ENCODE data around the gene ADRB1.

The ADRB1 gene

GRCh38 chr10:114043532-114044246 lies at the start of gene ADRB1:
Gene ADRB1 (plus strand): TSS chr10:114043866. CDS start chr10:114044133, 267 bp downstream.
- no peak for TF ChIP-seq CTCF (IDR thresholded peaks at IDR 0.05; ENCODE audit: low read depth, low read length, poor library complexity, severe bottlenecking)
- no peak for TF ChIP-seq EZH2phosphoT487 (IDR thresholded peaks at IDR 0.05; ENCODE audit: borderline replicate concordance, low read length)
- H3K27ac ChIP-seq (ENCODE audit: low read depth, low read length), result no peak within 1 kb of the TSS
- H4K20me1 ChIP-seq (ENCODE audit: control insufficient read depth, insufficient read depth, low read depth, low read length), result no peaks in the 10 kb centered on the region
- H3K4me3 ChIP-seq (ENCODE audit: low read length), result no peak within 1 kb of the TSS
- H3K9me3 ChIP-seq (ENCODE audit: control insufficient read depth, insufficient read depth, low read length), result peaks cover 5% of the 10 kb centered on the region; the same call in 1 of the 2 replicates
- no peaks in the 10 kb centered on the region for H3K9me2 ChIP-seq (replicated peaks; ENCODE audit: control insufficient read depth, low read length)
- peaks cover 25% of the 10 kb centered on the region for H3K27me3 ChIP-seq (ENCODE audit: control insufficient read depth, low read length)
- H3K4me1 ChIP-seq (ENCODE audit: control insufficient read depth, low read length), result no peaks in the 10 kb centered on the region
- H3K4me2 ChIP-seq (ENCODE audit: low read length), result no peak within 1 kb of the TSS
- H3K36me3 ChIP-seq (ENCODE audit: control insufficient read depth, low read length), result no peaks in the 10 kb centered on the region
- no peaks in the 10 kb centered on the region for H3K79me2 ChIP-seq (ENCODE audit: control insufficient read depth, low read length)
- H3F3A ChIP-seq (ENCODE audit: control insufficient read depth, insufficient read depth), result no peaks in the 10 kb centered on the region

- Histone ChIP-seq H3K9me3 (ENCODE audit: control insufficient read depth, insufficient read depth, low read length) (no peaks in the 10 kb centered on the region), H3K9me2 (replicated peaks; ENCODE audit: control insufficient read depth, low read length) (no peaks in the 10 kb centered on the region), H3K36me3 (ENCODE audit: control insufficient read depth, low read length) (no peaks in the 10 kb centered on the region), H3K4me3 (ENCODE audit: low read length) (no peak overlapping the region), H3K27me3 (ENCODE audit: control insufficient read depth, low read length) (peaks cover 26% of the 10 kb centered on the region), H4K20me1 (ENCODE audit: control insufficient read depth, insufficient read depth, low read depth, low read length) (no peaks in the 10 kb centered on the region), H3K27ac (ENCODE audit: low read depth, low read length) (no peak overlapping the region), H3F3A (ENCODE audit: control insufficient read depth, insufficient read depth) (no peaks in the 10 kb centered on the region), H3K4me1 (ENCODE audit: control insufficient read depth, low read length) (peaks cover 6% of the 10 kb centered on the region), H3K4me2 (ENCODE audit: low read length) (no peak overlapping the region), H3K79me2 (ENCODE audit: control insufficient read depth, low read length) (no peaks in the 10 kb centered on the region)
- TF ChIP-seq CTCF (IDR thresholded peaks at IDR 0.05; ENCODE audit: low read depth, low read length, poor library complexity, severe bottlenecking) (no peak), EZH2phosphoT487 (IDR thresholded peaks at IDR 0.05; ENCODE audit: borderline replicate concordance, low read length) (no peak)
Measured at GRCh38 chr10:113995201-113995600, 48.5 kb upstream of the ADRB1 start.

GRCh38 chr10:113997428-113997827 lies 46.2 kb upstream of the ADRB1 start:
- Histone ChIP-seq H3K36me3 (ENCODE audit: control insufficient read depth, low read length) (no peaks in the 10 kb centered on the region), H3K27me3 (ENCODE audit: control insufficient read depth, low read length) (peaks cover 29% of the 10 kb centered on the region), H3K9me3 (ENCODE audit: control insufficient read depth, insufficient read depth, low read length) (no peaks in the 10 kb centered on the region), H3F3A (ENCODE audit: control insufficient read depth, insufficient read depth) (no peaks in the 10 kb centered on the region), H3K9me2 (replicated peaks; ENCODE audit: control insufficient read depth, low read length) (no peaks in the 10 kb centered on the region), H3K4me1 (ENCODE audit: control insufficient read depth, low read length) (peaks cover 6% of the 10 kb centered on the region), H3K27ac (ENCODE audit: low read depth, low read length) (no peak overlapping the region), H4K20me1 (ENCODE audit: control insufficient read depth, insufficient read depth, low read depth, low read length) (no peaks in the 10 kb centered on the region), H3K79me2 (ENCODE audit: control insufficient read depth, low read length) (no peaks in the 10 kb centered on the region), H3K4me2 (ENCODE audit: low read length) (no peak overlapping the region), H3K4me3 (ENCODE audit: low read length) (no peak overlapping the region)
- no peak for TF ChIP-seq CTCF (IDR thresholded peaks at IDR 0.05; ENCODE audit: low read depth, low read length, poor library complexity, severe bottlenecking)
- no peak for TF ChIP-seq EZH2phosphoT487 (IDR thresholded peaks at IDR 0.05; ENCODE audit: borderline replicate concordance, low read length)

Data from DOHH2 (cell line).